HG02798 (cell line): Measurements from ENCODE around the gene TRPM5.
"Not testable (repeated sequence)": the region's sequence is repeated elsewhere in the genome, so short reads cannot be mapped to it uniquely, and the experiment has no call there.

Experiments
- ATAC-seq: cut with Tn5 transposase; IDR thresholded peaks from one replicate; pipeline ENCODE4 v1.9.1; 2021; ENCODE audit warnings: mild to moderate bottlenecking; ENCODE audit not compliant: unreplicated experiment, poor library complexity

The TRPM5 gene

GRCh38 chr11:2443881-2444820, at the start of gene TRPM5:
Gene TRPM5, minus strand, starts transcription at chr11:2444514. Its CDS starts 21,478 bp downstream, at chr11:2423036.
- ATAC-seq, result no peak

GRCh38 chr11:2489083-2489482, 44.8 kb upstream of the TRPM5 start:
- ATAC-seq, result no peak

GRCh38 chr11:2488004-2488403, 43.7 kb upstream of the TRPM5 start:
- no peak for ATAC-seq

GRCh38 chr11:2484576-2485125, 40.3 kb upstream of the TRPM5 start:
- ATAC-seq, result no peak

GRCh38 chr11:2483426-2483825, 39.1 kb upstream of the TRPM5 start:
- no peak for ATAC-seq

GRCh38 chr11:2482745-2483144, 38.4 kb upstream of the TRPM5 start:
- no peak for ATAC-seq

GRCh38 chr11:2482204-2482603, 37.9 kb upstream of the TRPM5 start:
- no peak for ATAC-seq

- no peak for ATAC-seq
Measured at GRCh38 chr11:2481253-2481652, 36.9 kb upstream of the TRPM5 start.

- ATAC-seq, result no peak
Measured at GRCh38 chr11:2480874-2481220, 36.5 kb upstream of the TRPM5 start.

GRCh38 chr11:2480067-2480873, 36.0 kb upstream of the TRPM5 start:
- ATAC-seq, result not testable (repeated sequence)

GRCh38 chr11:2477936-2478335, 33.6 kb upstream of the TRPM5 start:
- ATAC-seq, result no peak

GRCh38 chr11:2477254-2477653, 32.9 kb upstream of the TRPM5 start:
- ATAC-seq, result no peak

GRCh38 chr11:2475136-2475918, 31.0 kb upstream of the TRPM5 start:
- ATAC-seq, result no peak

GRCh38 chr11:2474059-2474901, 30.0 kb upstream of the TRPM5 start:
- ATAC-seq, result no peak

- ATAC-seq, result no peak
Measured at GRCh38 chr11:2473361-2474058, 29.2 kb upstream of the TRPM5 start.

GRCh38 chr11:2472428-2473186, 28.3 kb upstream of the TRPM5 start:
- no peak for ATAC-seq

- no peak for ATAC-seq
Measured at GRCh38 chr11:2471804-2472096, 27.4 kb upstream of the TRPM5 start.

- ATAC-seq, result no peak
Measured at GRCh38 chr11:2471048-2471803, 26.9 kb upstream of the TRPM5 start.
